H9 (cell line): Measurements from ENCODE around the gene RGS16. TPM values are rescaled to one million over a fixed set of nuclear protein-coding genes. Genes with fewer than 3 reads are reported as not detected.

ENCODE experiments used
- DNase-seq: peaks from one replicate; pipeline ENCODE4 v3.0.0-alpha.2; 2017
- H2AFZ ChIP-seq: one replicate; pipeline ENCODE4 v1.6.1; 2013; ENCODE audit warnings: mild to moderate bottlenecking, low read length, control low read depth, moderate library complexity
- H2AK5ac ChIP-seq: 2 replicates; pipeline ENCODE4 v1.6.1; 2013; ENCODE audit warnings: low read length, control low read depth, mixed read lengths; ENCODE audit not compliant: insufficient read length
- H2BK120ac ChIP-seq: one replicate; pipeline ENCODE4 v1.6.1; 2013; ENCODE audit warnings: low read depth, mild to moderate bottlenecking, low read length, control low read depth, inconsistent platforms; ENCODE audit not compliant: poor library complexity, severe bottlenecking
- H2BK12ac ChIP-seq: 2 replicates; pipeline ENCODE4 v1.6.1; 2013; ENCODE audit warnings: low read length, control low read depth, mixed read lengths, low read depth; ENCODE audit not compliant: insufficient read length
- H2BK15ac ChIP-seq: 2 replicates; pipeline ENCODE4 v1.6.1; 2013; ENCODE audit warnings: low read depth, low read length, control low read depth
- H2BK20ac ChIP-seq: one replicate; pipeline ENCODE4 v1.6.1; 2013; ENCODE audit warnings: low read depth, mild to moderate bottlenecking, low read length, control low read depth, inconsistent platforms; ENCODE audit not compliant: poor library complexity, severe bottlenecking
- H2BK5ac ChIP-seq: 2 replicates; pipeline ENCODE4 v1.6.1; 2013; ENCODE audit warnings: low read length, control low read depth, mixed read lengths; ENCODE audit not compliant: insufficient read length
- H3K14ac ChIP-seq: 2 replicates; pipeline ENCODE4 v1.6.1; 2013; ENCODE audit warnings: low read length, control low read depth; ENCODE audit not compliant: insufficient read depth
- H3K18ac ChIP-seq: 2 replicates; pipeline ENCODE4 v1.6.1; 2013; ENCODE audit warnings: low read depth, mild to moderate bottlenecking, mixed read lengths, low read length, control low read depth; ENCODE audit not compliant: insufficient read length
- H3K23ac ChIP-seq: 2 replicates; pipeline ENCODE4 v1.6.1; 2013; ENCODE audit warnings: low read length, control low read depth, mixed read lengths, low read depth; ENCODE audit not compliant: insufficient read length
- H3K23me2 ChIP-seq: 2 replicates; pipeline ENCODE4 v1.6.1; 2013; ENCODE audit warnings: low read depth, mild to moderate bottlenecking, mixed read lengths, low read length, control low read depth; ENCODE audit not compliant: insufficient read length, poor library complexity, severe bottlenecking
- H3K27ac ChIP-seq: 2 replicates; pipeline ENCODE4 v1.5.1; 2013; ENCODE audit warnings: low read length, control low read depth, mixed read lengths, low read depth; ENCODE audit not compliant: insufficient read length
- H3K27me3 ChIP-seq: 2 replicates; pipeline ENCODE4 v1.6.1; 2013; ENCODE audit warnings: low read length, control low read depth, inconsistent platforms; ENCODE audit not compliant: insufficient read depth
- H3K4ac ChIP-seq: 2 replicates; pipeline ENCODE4 v1.6.1; 2013; ENCODE audit warnings: low read depth, mild to moderate bottlenecking, control low read depth, inconsistent platforms, low read length, moderate library complexity
- H3K4me1 ChIP-seq: 2 replicates; pipeline ENCODE4 v1.6.1; 2013; ENCODE audit warnings: low read length, control low read depth, inconsistent platforms; ENCODE audit not compliant: insufficient read depth
- H3K4me2 ChIP-seq: 2 replicates; pipeline ENCODE4 v1.6.1; 2013; ENCODE audit warnings: low read length, control low read depth, mixed read lengths; ENCODE audit not compliant: insufficient read length, insufficient read depth
- H3K56ac ChIP-seq: 2 replicates; pipeline ENCODE4 v1.6.1; 2013; ENCODE audit warnings: low read depth, mild to moderate bottlenecking, mixed read lengths, low read length, control low read depth; ENCODE audit not compliant: insufficient read length
- H3K79me1 ChIP-seq: 2 replicates; pipeline ENCODE4 v1.6.1; 2013; ENCODE audit warnings: low read depth, mild to moderate bottlenecking, moderate library complexity, low read length, control low read depth, inconsistent platforms; ENCODE audit not compliant: insufficient read depth, poor library complexity, severe bottlenecking
- H3K79me2 ChIP-seq: 2 replicates; pipeline ENCODE4 v1.6.1; 2013; ENCODE audit warnings: low read length, control low read depth, inconsistent platforms; ENCODE audit not compliant: insufficient read depth
- H3K9ac ChIP-seq: 2 replicates; pipeline ENCODE4 v1.6.1; 2013; ENCODE audit warnings: low read length, control low read depth, mixed read lengths; ENCODE audit not compliant: insufficient read length; ENCODE audit errors: extremely low read depth
- H3K9me3 ChIP-seq: one replicate; pipeline ENCODE4 v1.6.1; 2013; ENCODE audit warnings: low read depth, low read length, inconsistent platforms; ENCODE audit not compliant: control insufficient read depth
- H3T11ph ChIP-seq: one replicate; pipeline ENCODE4 v1.6.1; 2013; ENCODE audit warnings: mild to moderate bottlenecking, low read length, control low read depth, inconsistent platforms
- H4K20me1 ChIP-seq: one replicate; pipeline ENCODE4 v1.6.1; 2013; ENCODE audit not compliant: control insufficient read depth, insufficient read length, insufficient read depth
- H4K5ac ChIP-seq: 2 replicates; pipeline ENCODE4 v1.6.1; 2013; ENCODE audit warnings: low read depth, mild to moderate bottlenecking, mixed read lengths, low read length, control low read depth; ENCODE audit not compliant: insufficient read length
- H4K8ac ChIP-seq: replicated peaks from 2 replicates; pipeline ENCODE4 v1.6.1; 2013; ENCODE audit warnings: low read length, control low read depth, mixed read lengths, low read depth; ENCODE audit not compliant: insufficient read length
- H4K91ac ChIP-seq: 2 replicates; pipeline ENCODE4 v1.6.1; 2013; ENCODE audit warnings: low read depth, mild to moderate bottlenecking, moderate library complexity, mixed read lengths, low read length, control low read depth; ENCODE audit not compliant: insufficient read length
- H3K27ac Mint-ChIP-seq, 3 experiments: 2 replicates in 2 of 3; 3 replicates in 1 of 3; pipeline ENCODE4 v1.8.0; 2020 to 2021; ENCODE audit warnings: mixed read lengths in 3 of 3, mild to moderate bottlenecking in 1 of 3, moderate library complexity in 1 of 3
- H3K27me3 Mint-ChIP-seq: 2 replicates; pipeline ENCODE4 v1.8.0; 2021; ENCODE audit warnings: low read depth, mild to moderate bottlenecking, moderate library complexity, mixed read lengths
- H3K36me3 Mint-ChIP-seq, 3 experiments: 2 replicates in 2 of 3; 3 replicates in 1 of 3; pipeline ENCODE4 v1.8.0; 2020 to 2021; ENCODE audit warnings: low read depth in 3 of 3, mixed read lengths in 3 of 3; ENCODE audit not compliant: insufficient read depth in 1 of 3
- H3K4me1 Mint-ChIP-seq, 2 experiments: 2 replicates each; pipeline ENCODE4 v1.8.0; 2020; ENCODE audit warnings: mixed read lengths in 2 of 2
- H3K4me3 Mint-ChIP-seq, 2 experiments: 2 replicates in 1 of 2; 3 replicates in 1 of 2; pipeline ENCODE4 v1.8.0; 2020 to 2021; ENCODE audit warnings: mild to moderate bottlenecking in 2 of 2, mixed read lengths in 2 of 2, moderate library complexity in 1 of 2
- H3K9me3 Mint-ChIP-seq, 2 experiments: 2 replicates in 1 of 2; 3 replicates in 1 of 2; pipeline ENCODE4 v1.8.0; 2020; ENCODE audit warnings: mild to moderate bottlenecking in 2 of 2, mixed read lengths in 2 of 2, moderate library complexity in 1 of 2
- WGBS: extraction: QIAGEN DNeasy Blood & Tissue Kit; methylation state at CpG from one replicate; pipeline ENCODE4 v1.1.7; 2013; ENCODE audit warnings: missing lambda C conversion rate, low lambda C conversion rate, mixed read lengths; ENCODE audit not compliant: insufficient read length; ENCODE audit errors: extremely low coverage; 5-methylcytosine and 5-hydroxymethylcytosine counted together
- total RNA-seq: library from RNA; stranded (reverse); gene quantifications from 2 replicates; pipeline ENCODE4 v1.2.1, GENCODE V29; 2021
- TF ChIP-seq, protein P1 (sequence below): fragments of 200-600 bp; sonication (generic); conservative IDR thresholded peaks from 3 replicates; pipeline ENCODE4 v1.8.0; 2021; ENCODE audit warnings: antibody characterized with exemption, mild to moderate bottlenecking

The RGS16 gene
- total RNA-seq, 1 experiment from 2014 or later: 6.9 TPM

DNA sequence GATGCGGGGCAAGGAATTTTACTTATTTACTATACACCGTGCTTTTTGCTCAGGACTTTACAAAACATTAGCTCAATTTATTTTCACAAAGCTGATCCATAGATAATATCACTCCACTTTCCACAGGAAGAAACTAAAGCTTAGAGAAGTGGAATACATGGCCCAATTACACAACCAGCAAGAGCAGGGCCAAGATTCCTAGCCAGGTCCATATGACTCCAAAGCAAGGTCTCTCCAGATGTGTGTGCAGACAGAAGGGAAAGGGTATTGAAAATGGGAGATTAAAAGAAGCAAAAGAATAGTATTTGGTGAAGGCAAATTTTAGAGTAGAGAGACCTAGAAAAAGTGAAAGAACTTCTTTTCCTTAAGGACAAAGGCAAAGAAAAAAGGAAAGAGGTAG lies 49.8 kb upstream of the RGS16 start:
- Mint-ChIP-seq H3K4me3 (no peak overlapping the region), H3K27ac (no peak overlapping the region), H3K27me3 (no peaks in the 10 kb centered on the region; the same call in 1 of the 2 replicates), H3K4me1 (peaks cover 9 to 20% of the 10 kb centered on the region in 2 experiments), H3K36me3 (no peaks in the 10 kb centered on the region), H3K9me3 (0 out of 5 replicates have a peak, but pooled peaks cover 0 to 2% of the 10 kb centered on the region in 2 experiments)
- no peak overlapping the region for H3K56ac ChIP-seq
- no peak overlapping the region for H3K23ac ChIP-seq
- H3K27ac ChIP-seq: no peak overlapping the region
- no peaks in the 10 kb centered on the region for H3K79me2 ChIP-seq
- H2AK5ac ChIP-seq: no peak overlapping the region
- H2AFZ ChIP-seq: no peak overlapping the region
- no peak overlapping the region for H2BK15ac ChIP-seq
- no peak overlapping the region for H2BK5ac ChIP-seq
- H3K18ac ChIP-seq: no peak overlapping the region
- no CpG with 5 or more reads among the region's 2 CpGs for WGBS
- H2BK20ac ChIP-seq: no peak overlapping the region
- no peaks in the 10 kb centered on the region for H3K23me2 ChIP-seq
- no peaks in the 10 kb centered on the region for H4K20me1 ChIP-seq
- no peak overlapping the region for H3T11ph ChIP-seq
- no peak overlapping the region for H2BK12ac ChIP-seq
- H4K5ac ChIP-seq: no peak overlapping the region
- H3K4ac ChIP-seq: no peak overlapping the region
- H3K14ac ChIP-seq: no peak overlapping the region
- no peaks in the 10 kb centered on the region for H3K27me3 ChIP-seq
- no peak overlapping the region for H4K91ac ChIP-seq
- no peak overlapping the region for H3K9ac ChIP-seq
- H3K4me1 ChIP-seq: no peaks in the 10 kb centered on the region; the same call in 1 of the 2 replicates
- H3K9me3 ChIP-seq: no peaks in the 10 kb centered on the region
- H4K8ac ChIP-seq: no peak overlapping the region
- TF ChIP-seq, protein P1, sequence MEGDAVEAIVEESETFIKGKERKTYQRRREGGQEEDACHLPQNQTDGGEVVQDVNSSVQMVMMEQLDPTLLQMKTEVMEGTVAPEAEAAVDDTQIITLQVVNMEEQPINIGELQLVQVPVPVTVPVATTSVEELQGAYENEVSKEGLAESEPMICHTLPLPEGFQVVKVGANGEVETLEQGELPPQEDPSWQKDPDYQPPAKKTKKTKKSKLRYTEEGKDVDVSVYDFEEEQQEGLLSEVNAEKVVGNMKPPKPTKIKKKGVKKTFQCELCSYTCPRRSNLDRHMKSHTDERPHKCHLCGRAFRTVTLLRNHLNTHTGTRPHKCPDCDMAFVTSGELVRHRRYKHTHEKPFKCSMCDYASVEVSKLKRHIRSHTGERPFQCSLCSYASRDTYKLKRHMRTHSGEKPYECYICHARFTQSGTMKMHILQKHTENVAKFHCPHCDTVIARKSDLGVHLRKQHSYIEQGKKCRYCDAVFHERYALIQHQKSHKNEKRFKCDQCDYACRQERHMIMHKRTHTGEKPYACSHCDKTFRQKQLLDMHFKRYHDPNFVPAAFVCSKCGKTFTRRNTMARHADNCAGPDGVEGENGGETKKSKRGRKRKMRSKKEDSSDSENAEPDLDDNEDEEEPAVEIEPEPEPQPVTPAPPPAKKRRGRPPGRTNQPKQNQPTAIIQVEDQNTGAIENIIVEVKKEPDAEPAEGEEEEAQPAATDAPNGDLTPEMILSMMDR: no peak
- H3K4me2 ChIP-seq: no peak overlapping the region
- DNase-seq: no peak
- no peak overlapping the region for H2BK120ac ChIP-seq
- H3K79me1 ChIP-seq: no peaks in the 10 kb centered on the region
